ENCODE results near the gene KLK3.
A peak's percentile ranks its signal among the peaks of the same experiment; 100 is the strongest.

The KLK3 gene

GRCh38 chr19:50898018-50898417, 43.3 kb downstream of the KLK3 start:
- no peak for TF ChIP-seq CTCF (conservative IDR thresholded peaks at IDR 0.05; ENCODE audit: low read depth, low read length)
- H3K4me3 ChIP-seq (ENCODE audit: low read depth, low read length): no peak overlapping the region
- DNase-seq (ENCODE audit: low read depth): no peak

GRCh38 chr19:50899569-50899968, 44.9 kb downstream of the KLK3 start:
- no peak overlapping the region for H3K4me3 ChIP-seq (ENCODE audit: low read depth, low read length)
- no peak for TF ChIP-seq CTCF (conservative IDR thresholded peaks at IDR 0.05; ENCODE audit: low read depth, low read length)
- no peak for DNase-seq (ENCODE audit: low read depth)

DNA sequence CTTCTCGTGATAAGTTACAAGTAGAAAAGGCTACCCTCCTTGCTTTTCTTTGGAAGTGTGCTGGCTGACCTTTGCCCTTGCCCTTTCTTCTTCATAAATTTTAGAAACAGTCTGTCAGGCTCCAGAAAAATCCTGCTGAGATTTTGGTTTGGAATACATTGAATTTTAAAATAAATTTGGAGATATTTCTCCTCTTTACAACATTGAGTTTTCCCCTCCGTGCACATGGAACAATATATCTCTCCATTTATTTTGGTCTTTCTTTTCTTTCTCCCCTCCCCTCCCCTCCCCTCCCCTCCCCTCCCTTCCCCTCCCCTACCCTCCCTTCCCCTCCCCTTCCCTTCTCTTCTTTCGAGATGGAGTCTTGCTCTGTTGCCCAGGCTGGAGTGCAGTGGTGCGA, 47.9 kb downstream of the KLK3 start:
- no peak overlapping the region for H3K4me3 ChIP-seq (ENCODE audit: low read depth, low read length)

DNA sequence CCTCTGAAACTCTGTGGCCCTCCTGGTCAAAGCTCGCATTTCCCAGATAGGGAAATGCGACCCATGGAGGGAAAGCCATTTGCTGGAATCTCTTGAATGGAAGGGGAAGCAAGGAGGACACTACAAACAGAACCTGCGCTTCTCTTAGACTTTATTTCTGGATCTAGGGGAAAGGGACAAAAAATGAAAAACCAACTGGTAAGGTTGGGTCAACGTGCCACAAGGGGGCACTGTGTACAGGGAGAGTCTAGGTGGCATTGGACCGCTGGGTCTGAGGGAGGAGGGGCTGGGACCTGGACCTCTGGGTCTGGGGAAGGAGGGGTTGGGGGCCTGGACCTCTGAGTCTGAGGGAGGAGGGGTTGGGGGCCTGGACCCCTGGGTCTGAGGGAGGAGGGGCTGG, 51.5 kb downstream of the KLK3 start:
- H3K4me3 ChIP-seq (ENCODE audit: low read depth, low read length): no peak overlapping the region
- peak; percentile 24 for DNase-seq (ENCODE audit: low read depth)
- peak; percentile 57 for TF ChIP-seq CTCF (conservative IDR thresholded peaks at IDR 0.05; ENCODE audit: low read depth, low read length)

More for the DNA sequence above, 47.9 kb downstream of the KLK3 start:
- TF ChIP-seq CTCF (conservative IDR thresholded peaks at IDR 0.05; ENCODE audit: low read depth, low read length): no peak
- no peak for DNase-seq (ENCODE audit: low read depth)

- H3K4me3 ChIP-seq (ENCODE audit: low read depth, low read length): no peak overlapping the region
- DNase-seq (ENCODE audit: low read depth): no peak
- no peak for TF ChIP-seq CTCF (conservative IDR thresholded peaks at IDR 0.05; ENCODE audit: low read depth, low read length)
Measured at GRCh38 chr19:50908336-50908735, 53.6 kb downstream of the KLK3 start.

DNA sequence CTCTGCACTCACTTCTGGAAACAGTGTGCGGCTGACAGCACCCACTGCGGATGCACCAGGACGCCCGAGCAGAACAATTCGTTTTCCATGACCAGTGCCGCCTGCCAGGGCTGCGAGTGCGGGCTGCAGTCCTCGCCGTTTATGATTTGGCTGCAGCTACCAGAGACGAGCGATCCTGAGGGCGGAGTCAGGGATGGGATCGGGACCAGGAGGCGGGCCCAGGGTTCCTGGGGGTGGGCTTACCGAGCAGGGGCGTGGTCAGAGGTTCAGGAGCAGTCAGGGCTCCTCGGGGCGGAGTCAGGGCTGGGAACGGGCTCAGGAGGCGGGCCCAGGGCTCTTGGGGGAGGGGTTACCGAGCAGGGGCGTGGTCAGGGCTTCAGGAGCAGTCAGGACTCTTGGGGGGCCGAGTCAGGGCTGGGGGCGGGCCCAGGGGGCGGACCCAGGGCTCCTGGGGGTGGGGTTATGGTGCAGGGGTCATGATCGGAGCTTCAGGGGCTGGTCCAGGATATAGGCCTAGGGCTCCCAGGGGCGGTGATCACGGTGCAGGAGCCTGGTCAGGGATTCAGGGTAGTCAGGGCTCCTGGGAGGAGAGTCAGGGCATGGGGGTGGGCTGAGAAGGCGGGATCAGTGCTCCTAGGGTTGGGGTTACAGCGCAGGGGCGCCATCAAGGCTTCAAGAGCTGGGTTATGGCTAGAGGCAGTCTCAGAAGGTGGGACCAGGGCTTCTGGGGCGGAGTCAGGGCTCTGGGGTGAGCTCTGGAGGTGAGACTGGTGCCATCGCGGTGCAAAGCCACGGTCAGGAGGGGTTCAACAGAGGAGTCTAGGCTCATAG, 54.7 kb downstream of the KLK3 start:
- no peak overlapping the region for H3K4me3 ChIP-seq (ENCODE audit: low read depth, low read length)
- no peak for TF ChIP-seq CTCF (conservative IDR thresholded peaks at IDR 0.05; ENCODE audit: low read depth, low read length)
- peak; percentile 25 for DNase-seq (ENCODE audit: low read depth)

All from choroid plexus epithelial cell (primary cell).